Ovary (tissue), 9 donors: Measurements from ENCODE around the gene ZNF579. TPM values are rescaled to one million over a fixed set of nuclear protein-coding genes. Genes with fewer than 3 reads are reported as not detected.

Source experiments
- DNase-seq, 5 donors: peaks; one replicate each; pipeline ENCODE4 v3.0.0-alpha.2; 2019 to 2020
- H3K27ac ChIP-seq, 2 donors: fragments of 200-600 bp; one replicate each; pipeline versions ENCODE4 v1.5.1 to v1.8.0; 2019 to 2022
- H3K27me3 ChIP-seq: fragments of 200-600 bp; one replicate; pipeline ENCODE4 v1.8.0; 2022
- H3K36me3 ChIP-seq: fragments of 200-600 bp; sonication (generic); one replicate; pipeline ENCODE4 v1.5.1; 2019
- H3K4me1 ChIP-seq: one replicate; pipeline ENCODE4 v1.8.1; 2013; ENCODE audit warnings: mild to moderate bottlenecking, moderate library complexity; ENCODE audit not compliant: insufficient read depth
- H3K4me3 ChIP-seq: fragments of 200-600 bp; sonication (generic); one replicate; pipeline ENCODE4 v1.5.1; 2017
- H3K9me3 ChIP-seq, 2 donors: fragments of 200-600 bp in 1 of 2; sonication (generic) in 1 of 2; one replicate each; pipeline versions ENCODE4 v1.5.1 to v1.8.1; 2013 to 2019; ENCODE audit warnings: mild to moderate bottlenecking in 1 of 2, moderate library complexity in 1 of 2
- CTCF ChIP-seq, 3 donors: fragments of 450-650 bp in 2 of 3; fragments of 200-600 bp in 1 of 3; IDR thresholded peaks; one replicate each; pipeline versions ENCODE4 v1.5.1 to v1.8.0; 2016 to 2022; ENCODE audit warnings: antibody characterized with exemption in 3 of 3, mild to moderate bottlenecking in 1 of 3
- EP300 ChIP-seq: sonication (generic); formaldehyde crosslinking; IDR thresholded peaks from one replicate; pipeline ENCODE4 v1.6.1; 2017; ENCODE audit warnings: antibody characterized with exemption
- POLR2A ChIP-seq: fragments of 450-650 bp; IDR thresholded peaks from one replicate; pipeline ENCODE4 v1.6.1; 2017; ENCODE audit warnings: antibody characterized with exemption, mild to moderate bottlenecking, moderate library complexity
- WGBS, 3 donors: extraction: QIAGEN DNeasy Blood & Tissue Kit in 1 of 3; methylation state at CpG; one replicate each; pipeline versions ENCODE4 v1.1.5 to v1.1.7; 2013 to 2017; 5-methylcytosine and 5-hydroxymethylcytosine counted together
- intact Hi-C, 4 donors: fragments of 100-400 bp; cut with DNase I; formaldehyde crosslinking; loops; one replicate each; pipeline versions ENCODE4 v1.11.0 to v1.15.1; 2022 to 2023
- polyA plus RNA-seq, 2 donors: library from polyadenylated mRNA; stranded (reverse); fragments of 200-250 nt in 1 of 2; fragments of 350-450 nt in 1 of 2; fragmentation: Illumina TruSeq in 1 of 2; extraction: RNeasy Lipid Tissue Mini Kit (QIAGEN cat#74804) in 1 of 2; gene quantifications; one replicate each; pipeline ENCODE4 v1.2.3, GENCODE V29; 2013 to 2014
- total RNA-seq, 7 donors: library from RNA; depleted of rRNA in 2 of 7; stranded (reverse); fragments of >200 nt in 2 of 7; fragmentation: NEBNext Ultra II Directional in 3 of 7; extraction: Animal tissue kit (Norgen Biotek cat#: 25700) in 3 of 7; gene quantifications; one replicate each; pipeline versions ENCODE4 v1.1.0 to v1.2.4, GENCODE V29; 2016 to 2023
- donor health status: DM: no; HTN: no; CAD: no; lungs with moderate emphysema.
- donor health status: DM: no; HTN: no; CAD: no.
- donor health status: Bipolar disorder and iron deficiency.
- donor health status: DM: yes; HTN: yes; CAD: no.
- donor health status: DM: no; HTN: no; CAD: no.
- donor health status: DM: yes; HTN: yes; CAD: no.

ZNF579 gene
- total and polyA plus RNA-seq, 9 donors = 2.7 to 24.4 (median 15.6) TPM

GRCh38 chr19:55605637-55606470, 25.2 kb upstream of the ZNF579 start, which contains the start of gene ZNF865:
TSS of gene ZNF865 (plus strand) at chr19:55605647. CDS start at chr19:55613619, 7,972 bp downstream.
- peak within 1 kb of the TSS; percentile 73 for H3K4me3 ChIP-seq
- no peaks in the 10 kb centered on the region for H3K36me3 ChIP-seq
- no peaks in the 10 kb centered on the region for H3K9me3 ChIP-seq
- DNase-seq = peak; percentile 67 to 85 (median 81)
- WGBS, 3 donors = 0 to 1% (median 1%) methylated on average over 20 to 44 of the region's 44 CpGs
- H3K27me3 ChIP-seq = no peaks in the 10 kb centered on the region
- intact Hi-C loops = loop anchor here (2.0 to 5.0 kb wide), 2 partner anchors 89 kb away; no protein-coding TSS in a partner anchor
- peak within 1 kb of the TSS; percentile 89 to 91 for H3K27ac ChIP-seq
- H3K4me1 ChIP-seq = peaks cover 6% of the 10 kb centered on the region
- TF ChIP-seq CTCF (IDR thresholded peaks at IDR 0.05) = peak in 2 of 3 donors; percentile 60 to 61
- no peak for TF ChIP-seq EP300
- TF ChIP-seq POLR2A = no peak

GRCh38 chr19:55605207-55605636, 24.6 kb upstream of the ZNF579 start:
- H3K36me3 ChIP-seq = no peaks in the 10 kb centered on the region
- intact Hi-C loops = loop anchor here in 3 of 4 donors (5.0 kb wide), 1 partner anchor 88 kb away; no protein-coding TSS in a partner anchor
- peaks cover 6% of the 10 kb centered on the region for H3K4me1 ChIP-seq
- peak; percentile 98 to 99 (median 99) for DNase-seq
- peak overlapping the region; percentile 89 to 91 for H3K27ac ChIP-seq
- peak overlapping the region; percentile 73 for H3K4me3 ChIP-seq
- 0 to 1% (median 1%) methylated on average over 29 to 43 of the region's 43 CpGs for WGBS, 3 donors
- H3K9me3 ChIP-seq = no peaks in the 10 kb centered on the region
- H3K27me3 ChIP-seq = no peaks in the 10 kb centered on the region
- TF ChIP-seq EP300 (no peak), POLR2A (no peak), CTCF (IDR thresholded peaks at IDR 0.05) (no peak)

- Histone ChIP-seq H3K4me1 (peaks cover 6% of the 10 kb centered on the region), H3K27me3 (no peaks in the 10 kb centered on the region), H3K4me3 (no peak overlapping the region), H3K9me3 (no peaks in the 10 kb centered on the region), H3K36me3 (no peaks in the 10 kb centered on the region), H3K27ac (peak overlapping the region in 1 of 2 donors; percentile 91)
- TF ChIP-seq CTCF (IDR thresholded peaks at IDR 0.05) (no peak), EP300 (no peak), POLR2A (no peak)
- intact Hi-C loops = no loop called here
- WGBS, 3 donors = 69 to 83% (median 70%) methylated on average over 22 of the region's 22 CpGs
- peak in 1 of 5 donors; percentile 38 for DNase-seq
Observed at GRCh38 chr19:55603581-55604292, 23.1 kb upstream of the ZNF579 start.

DNA sequence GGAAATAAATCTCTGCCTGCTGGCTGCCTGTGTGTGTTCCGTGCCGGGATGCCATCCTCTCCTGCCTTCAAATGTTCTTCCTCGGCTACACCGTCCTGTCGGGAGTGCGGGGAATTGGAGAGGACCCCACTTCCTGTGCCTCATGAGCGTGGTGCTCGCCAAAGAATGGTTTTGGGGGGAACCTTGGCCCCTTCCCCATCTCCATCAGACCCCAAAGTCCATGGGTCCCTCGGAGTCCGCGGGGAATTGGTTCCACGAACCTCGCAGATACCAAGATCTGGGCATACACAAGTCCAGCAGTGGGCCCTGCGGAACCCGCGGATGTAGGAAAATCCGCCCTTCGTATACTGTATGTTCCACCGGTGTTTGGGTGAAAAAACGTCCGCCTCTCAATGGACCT, 22.5 kb upstream of the ZNF579 start:
- peak in 3 of 5 donors; percentile 50 to 56 (median 55) for DNase-seq
- Histone ChIP-seq H3K9me3 (no peaks in the 10 kb centered on the region), H3K27ac (no peak overlapping the region), H3K4me3 (no peak overlapping the region), H3K4me1 (peaks cover 6% of the 10 kb centered on the region), H3K36me3 (no peaks in the 10 kb centered on the region), H3K27me3 (no peaks in the 10 kb centered on the region)
- WGBS, 3 donors = 88 to 93% (median 92%) methylated on average over 21 of the region's 21 CpGs
- intact Hi-C loops = no loop called here
- TF ChIP-seq EP300 (no peak), CTCF (IDR thresholded peaks at IDR 0.05) (no peak), POLR2A (no peak)
